Adrenal gland (tissue), 12 donors: ENCODE measurements around the gene FNDC1. TPM values are rescaled to one million over a fixed set of nuclear protein-coding genes. Genes with fewer than 3 reads are reported as not detected.

Experiments
- DNase-seq, 7 donors: peaks; one replicate each; pipeline ENCODE4 v3.0.0-alpha.2; 2019 to 2020
- H3K27ac ChIP-seq, 5 donors: fragments of 200-600 bp; sonication (generic) in 4 of 5; 1 replicate in 3 of 5; 2 replicates in 2 of 5; pipeline versions ENCODE4 v1.5.1 to v1.8.0; 2016 to 2020; ENCODE audit warnings: mild to moderate bottlenecking in 1 of 5
- H3K27me3 ChIP-seq: fragments of 200-600 bp; 2 replicates; pipeline ENCODE4 v1.8.0; 2021
- H3K36me3 ChIP-seq, 2 donors: fragments of 200-600 bp; replicated peaks in 1 of 2; 1 replicate in 1 of 2; 2 replicates in 1 of 2; pipeline versions ENCODE4 v1.5.1 to v1.8.0; 2018 to 2022
- H3K4me1 ChIP-seq, 2 donors: fragments of 200-600 bp; replicated peaks in 1 of 2; 1 replicate in 1 of 2; 2 replicates in 1 of 2; pipeline versions ENCODE4 v1.5.1 to v1.8.0; 2018 to 2021
- H3K4me3 ChIP-seq, 4 donors: fragments of 200-600 bp; sonication (generic) in 3 of 4; one replicate each; pipeline ENCODE4 v1.5.1; 2016 to 2018
- H3K9me3 ChIP-seq, 3 donors: fragments of 200-600 bp; sonication (generic) in 1 of 3; replicated peaks in 1 of 3; 1 replicate in 2 of 3; 2 replicates in 1 of 3; pipeline versions ENCODE4 v1.5.1 to v1.8.0; 2016 to 2021
- CTCF ChIP-seq, 6 experiments: fragments of 450-650 bp in 4 of 6; fragments of 200-600 bp in 2 of 6; sonication (generic) in 1 of 6; IDR thresholded peaks; 1 replicate in 5 of 6; 2 replicates in 1 of 6; pipeline versions ENCODE4 v1.5.1 to v1.8.0; 2016 to 2021; ENCODE audit warnings: antibody characterized with exemption in 6 of 6, mild to moderate bottlenecking in 2 of 6, moderate library complexity in 1 of 6
- POLR2A ChIP-seq, 2 donors: fragments of 450-650 bp; IDR thresholded peaks; one replicate each; pipeline ENCODE4 v1.6.1; 2017; ENCODE audit warnings: antibody characterized with exemption in 2 of 2, mild to moderate bottlenecking in 2 of 2, moderate library complexity in 1 of 2
- WGBS, 4 donors: extraction: QIAGEN DNeasy Blood & Tissue Kit in 2 of 4; methylation state at CpG; one replicate each; pipeline versions ENCODE4 v1.1.5 to v1.1.7; 2013 to 2017; 5-methylcytosine and 5-hydroxymethylcytosine counted together
- intact Hi-C, 2 donors: fragments of 100-400 bp; cut with DNase I; formaldehyde crosslinking; loops; one replicate each; pipeline versions ENCODE4 v1.14.1 to v1.15.0; 2022 to 2023
- polyA plus RNA-seq, 3 donors: library from polyadenylated mRNA; stranded (reverse); fragments of 200-250 nt in 2 of 3; fragments of 350-450 nt in 1 of 3; fragmentation: Illumina TruSeq in 1 of 3; extraction: RNeasy Lipid Tissue Mini Kit (QIAGEN cat#74804) in 1 of 3; gene quantifications; one replicate each; pipeline ENCODE4 v1.2.3, GENCODE V29; 2013 to 2014
- total RNA-seq, 9 donors: library from RNA; depleted of rRNA in 4 of 9; stranded (reverse); fragments of >200 nt in 4 of 9; fragments of 120-200 nt in 1 of 9; fragmentation: NEBNext Ultra II Directional in 1 of 9; extraction: Animal tissue kit (Norgen Biotek cat#: 25700) in 1 of 9; gene quantifications; one replicate each; pipeline versions ENCODE4 v1.1.0 to v1.2.4, GENCODE V29; 2013 to 2023
- donor health status: healthy with polysubstance abuse.
- donor health status: Bipolar disorder and iron deficiency.
- donor health status: DM: yes; HTN: yes; CAD: no.
- donor health status: DM: no; HTN: no; CAD: no.
- donor health status: DM: no; HTN: no; CAD: no.
- donor health status: DM: yes; HTN: yes; CAD: no.

The FNDC1 gene
- total and polyA plus RNA-seq, 12 donors: 0.10 to 2.6 (median 0.83) TPM

DNA sequence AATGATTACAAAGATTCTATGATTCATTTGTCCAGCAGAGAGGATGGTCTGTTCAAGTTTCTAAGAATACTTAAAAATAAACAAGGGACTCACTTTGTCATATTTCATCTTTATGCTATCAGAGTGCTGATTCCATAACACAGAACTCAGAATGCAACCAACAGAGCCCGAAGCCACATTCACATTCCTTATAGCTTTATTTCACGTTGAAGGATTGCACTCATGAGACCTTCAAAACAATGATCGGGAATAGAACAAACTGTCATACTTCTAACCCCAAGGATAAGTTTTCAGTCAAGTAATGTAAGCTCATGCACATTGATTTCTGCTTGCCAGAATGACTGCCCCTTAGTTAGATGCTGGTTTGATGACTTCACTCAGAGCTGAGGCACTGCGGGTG lies 25.2 kb downstream of the FNDC1 start:
- Histone ChIP-seq H3K4me3 (no peak overlapping the region), H3K27ac (no peak overlapping the region), H3K9me3 (no peaks in the 10 kb centered on the region), H3K36me3 (no peaks in the 10 kb centered on the region), H3K27me3 (no peaks in the 10 kb centered on the region), H3K4me1 (no peaks in the 10 kb centered on the region)
- 59 to 78% (median 69%) methylated on average over 4 of the region's 4 CpGs for WGBS, 4 donors
- TF ChIP-seq CTCF (IDR thresholded peaks at IDR 0.05): no peak
- TF ChIP-seq POLR2A (IDR thresholded peaks at IDR 0.05): no peak
- intact Hi-C loops: no loop called here
- no peak for DNase-seq

DNA sequence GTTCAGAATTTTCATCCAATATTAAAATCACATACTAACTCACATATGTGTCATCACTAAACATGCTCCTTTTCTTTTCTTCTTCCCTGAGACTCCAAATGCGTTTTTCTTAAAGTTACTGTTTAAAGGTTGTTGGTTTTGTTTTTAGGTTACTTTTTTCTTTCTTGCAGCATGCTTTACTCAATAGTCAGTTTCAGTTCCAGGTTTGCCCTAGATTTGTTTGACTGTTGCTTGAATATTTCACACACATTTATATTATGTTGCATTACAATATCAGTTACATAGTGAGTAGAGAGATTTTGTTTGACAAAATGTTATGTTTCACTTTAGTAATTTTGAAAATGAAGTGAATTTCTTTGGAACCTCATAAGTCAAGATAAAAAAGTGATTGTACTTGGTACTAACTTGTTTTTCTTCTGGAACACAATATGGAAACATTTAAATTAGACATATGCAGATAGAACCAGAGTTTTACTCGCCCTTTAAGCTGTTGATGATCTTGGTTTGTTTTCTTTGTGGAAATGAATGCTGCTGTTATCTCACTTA lies 27.3 kb downstream of the FNDC1 start:
- no peak for TF ChIP-seq CTCF (IDR thresholded peaks at IDR 0.05)
- TF ChIP-seq POLR2A (IDR thresholded peaks at IDR 0.05): no peak
- Histone ChIP-seq H3K27me3 (no peaks in the 10 kb centered on the region), H3K9me3 (no peaks in the 10 kb centered on the region), H3K4me3 (no peak overlapping the region), H3K36me3 (no peaks in the 10 kb centered on the region), H3K4me1 (no peaks in the 10 kb centered on the region), H3K27ac (no peak overlapping the region)
- intact Hi-C loops: no loop called here
- DNase-seq: no peak
- WGBS, 4 donors: 63 to 72% (median 67%) methylated on average over 2 of the region's 2 CpGs

DNA sequence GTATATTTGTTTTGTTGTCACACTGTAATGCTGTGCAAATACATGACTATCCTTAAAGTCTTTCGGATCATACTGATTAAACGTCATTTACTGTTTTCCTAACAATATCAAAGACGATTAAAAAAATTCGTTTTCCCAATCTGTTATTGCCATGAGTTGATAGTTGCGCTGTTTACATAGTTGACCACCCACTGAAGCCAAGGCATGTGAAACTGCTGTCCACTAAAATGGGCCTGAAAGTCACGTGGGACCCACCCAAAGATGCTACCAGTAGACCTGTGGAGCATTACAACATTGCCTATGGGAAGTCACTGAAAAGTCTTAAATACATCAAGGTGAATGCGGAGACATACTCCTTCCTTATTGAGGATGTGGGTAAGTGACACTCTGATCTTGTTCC lies 28.1 kb downstream of the FNDC1 start:
- intact Hi-C loops: no loop called here

DNA sequence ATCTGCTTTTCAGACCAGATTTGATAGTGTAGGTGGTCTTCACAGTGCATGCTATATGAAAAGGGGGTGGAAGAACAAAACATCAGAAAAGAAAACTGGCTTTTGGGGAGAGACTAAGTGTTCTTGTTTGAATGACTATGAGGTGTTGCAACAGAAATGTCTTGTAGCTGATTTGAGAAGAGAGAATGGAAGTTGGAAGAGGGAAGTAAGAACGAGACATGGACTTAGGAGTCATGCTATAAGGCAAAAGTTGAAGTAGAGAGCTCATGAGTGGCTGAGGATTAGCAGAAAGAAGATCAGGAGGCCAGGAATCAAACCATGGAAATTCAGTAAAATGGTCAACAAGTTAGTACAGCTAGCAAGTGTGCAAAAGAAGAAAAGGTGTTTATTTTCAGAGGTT lies 32.1 kb downstream of the FNDC1 start:
- intact Hi-C loops: no loop called here
- no peaks in the 10 kb centered on the region for H3K9me3 ChIP-seq
- H3K4me3 ChIP-seq: no peak overlapping the region
- DNase-seq: no peak
- no peak for TF ChIP-seq POLR2A (IDR thresholded peaks at IDR 0.05)
- no peak for TF ChIP-seq CTCF (IDR thresholded peaks at IDR 0.05)
- H3K36me3 ChIP-seq: no peaks in the 10 kb centered on the region
- 47 to 62% (median 59%) methylated on average over 1 of the region's 1 CpG for WGBS, 4 donors
- no peaks in the 10 kb centered on the region for H3K27me3 ChIP-seq
- H3K27ac ChIP-seq: no peak overlapping the region
- no peaks in the 10 kb centered on the region for H3K4me1 ChIP-seq

More for the DNA sequence above, 28.1 kb downstream of the FNDC1 start:
- no peak for TF ChIP-seq CTCF (IDR thresholded peaks at IDR 0.05)
- no peak for TF ChIP-seq POLR2A (IDR thresholded peaks at IDR 0.05)
- DNase-seq: no peak
- WGBS, 4 donors: 68 to 81% (median 78%) methylated on average over 7 of the region's 7 CpGs
- H3K36me3 ChIP-seq: no peaks in the 10 kb centered on the region
- no peaks in the 10 kb centered on the region for H3K9me3 ChIP-seq
- H3K27ac ChIP-seq: no peak overlapping the region
- H3K4me3 ChIP-seq: no peak overlapping the region
- no peaks in the 10 kb centered on the region for H3K27me3 ChIP-seq
- H3K4me1 ChIP-seq: no peaks in the 10 kb centered on the region
